H1 (cell line): ENCODE measurements around the gene PTPRT. TPM values are rescaled to one million over a fixed set of nuclear protein-coding genes. Genes with fewer than 3 reads are reported as not detected.

ENCODE experiments used
- CTCF ChIA-PET: fragments of 300-600 bp; sonication (Branson Sonifier 250); formaldehyde crosslinking; loops from one replicate; lab custom pipeline; 2021; ENCODE audit not compliant: partially characterized antibody; lab: Charles Lee
- POLR2A ChIA-PET: fragments of 300-600 bp; sonication (Branson Sonifier 250); formaldehyde crosslinking; loops from one replicate; lab custom pipeline; 2021; ENCODE audit warnings: inconsistent platforms; ENCODE audit not compliant: partially characterized antibody; lab: Charles Lee
- DNase-seq, 2 experiments: peaks; one replicate each; pipeline versions ENCODE4 v3.0.0 to v3.0.0-alpha.2; 2010 to 2022; ENCODE audit warnings: low spot score in 2 of 2, low read depth in 1 of 2, mixed read lengths in 1 of 2
- FAIRE-seq: peaks from 2 replicates; lab custom pipeline; 2011; peaks lifted over from hg19 to GRCh38; lab: Jason Lieb, UNC
- H2AFZ ChIP-seq: 2 replicates; pipeline ENCODE4 v1.8.1; 2012; ENCODE audit warnings: low read length, inconsistent platforms
- H2AK5ac ChIP-seq: 2 replicates; pipeline ENCODE4 v1.6.1; 2013; ENCODE audit warnings: low read depth, low read length
- H2BK120ac ChIP-seq: replicated peaks from 2 replicates; pipeline ENCODE3; 2013; ENCODE audit warnings: low read depth, low read length, inconsistent platforms
- H2BK12ac ChIP-seq: 2 replicates; pipeline ENCODE4 v1.6.1; 2013; ENCODE audit warnings: low read depth, low read length
- H2BK15ac ChIP-seq: 2 replicates; pipeline ENCODE4 v1.6.1; 2013; ENCODE audit warnings: low read length
- H2BK20ac ChIP-seq: 2 replicates; pipeline ENCODE4 v1.6.1; 2013; ENCODE audit warnings: low read length
- H2BK5ac ChIP-seq: 2 replicates; pipeline ENCODE4 v1.6.1; 2013; ENCODE audit warnings: low read depth, low read length
- H3K14ac ChIP-seq: 2 replicates; pipeline ENCODE4 v1.6.1; 2013; ENCODE audit warnings: inconsistent platforms; ENCODE audit not compliant: insufficient read length
- H3K18ac ChIP-seq: 2 replicates; pipeline ENCODE4 v1.6.1; 2013; ENCODE audit warnings: low read length; ENCODE audit errors: extremely low read depth
- H3K23ac ChIP-seq: 2 replicates; pipeline ENCODE4 v1.6.1; 2013; ENCODE audit warnings: inconsistent platforms; ENCODE audit not compliant: insufficient read length
- H3K23me2 ChIP-seq: 2 replicates; pipeline ENCODE4 v1.6.1; 2013; ENCODE audit warnings: low read depth, low read length
- H3K27ac ChIP-seq: 2 replicates; pipeline ENCODE4 v1.6.1; 2011; ENCODE audit warnings: low read depth, low read length, inconsistent platforms
- H3K27me3 ChIP-seq, 4 experiments: replicated peaks in 1 of 4; 1 replicate in 1 of 4; 2 replicates in 3 of 4; pipeline versions ENCODE4 v1.6.1 to v1.8.1; 2011 to 2013; ENCODE audit warnings: low read length in 3 of 4, mild to moderate bottlenecking in 3 of 4, inconsistent platforms in 2 of 4, mixed read lengths in 2 of 4, moderate library complexity in 1 of 4; ENCODE audit not compliant: control insufficient read depth in 3 of 4, insufficient read depth in 3 of 4; ENCODE audit errors: extremely low read depth in 1 of 4
- H3K36me3 ChIP-seq, 4 experiments: 2 replicates each; pipeline versions ENCODE4 v1.6.1 to v1.8.1; 2011 to 2013; ENCODE audit warnings: mild to moderate bottlenecking in 4 of 4, low read length in 3 of 4, moderate library complexity in 2 of 4, control low read depth in 1 of 4, inconsistent platforms in 1 of 4; ENCODE audit not compliant: insufficient read depth in 4 of 4, control insufficient read depth in 2 of 4
- H3K4ac ChIP-seq: replicated peaks from 2 replicates; pipeline ENCODE3; 2013; ENCODE audit warnings: low read length, low read depth, mixed read lengths, inconsistent platforms; ENCODE audit not compliant: insufficient read length
- H3K4me1 ChIP-seq, 4 experiments: replicated peaks in 1 of 4; 1 replicate in 1 of 4; 2 replicates in 3 of 4; pipeline versions ENCODE4 v1.6.1 to v1.8.1; 2011 to 2013; ENCODE audit warnings: low read length in 3 of 4, inconsistent platforms in 2 of 4, mixed read lengths in 1 of 4; ENCODE audit not compliant: insufficient read depth in 4 of 4, control insufficient read depth in 3 of 4
- H3K4me2 ChIP-seq, 2 experiments: 2 replicates each; pipeline versions ENCODE4 v1.6.1 to v1.8.1; 2011 to 2013; ENCODE audit warnings: low read depth in 2 of 2, low read length in 2 of 2, control low read depth in 1 of 2, inconsistent platforms in 1 of 2, mild to moderate bottlenecking in 1 of 2; ENCODE audit not compliant: insufficient read depth in 1 of 2
- H3K4me3 ChIP-seq, 4 experiments: fragments of 200-600, 300-600 bp in 1 of 4; sonication (generic), shearing (Covaris generic), sonication (Bioruptor Twin) in 1 of 4; 2 replicates each; pipeline versions ENCODE4 v1.5.1 to v1.8.1; 2011 to 2016; ENCODE audit warnings: low read length in 4 of 4, low read depth in 3 of 4, control low read depth in 2 of 4, inconsistent platforms in 2 of 4, mild to moderate bottlenecking in 2 of 4, mixed read lengths in 1 of 4, moderate library complexity in 1 of 4; ENCODE audit not compliant: insufficient read depth in 2 of 4; ENCODE audit errors: extremely low read depth in 1 of 4
- H3K56ac ChIP-seq: replicated peaks from 2 replicates; pipeline ENCODE3; 2013; ENCODE audit warnings: low read depth, mild to moderate bottlenecking, mixed read lengths, low read length, inconsistent platforms; ENCODE audit not compliant: insufficient read length
- H3K79me1 ChIP-seq: 2 replicates; pipeline ENCODE4 v1.6.1; 2013; ENCODE audit warnings: low read depth, low read length, control low read depth
- H3K79me2 ChIP-seq, 2 experiments: 2 replicates each; pipeline versions ENCODE4 v1.6.1 to v1.8.1; 2012 to 2013; ENCODE audit warnings: low read length in 2 of 2, mild to moderate bottlenecking in 2 of 2, inconsistent platforms in 1 of 2; ENCODE audit not compliant: insufficient read depth in 2 of 2, control insufficient read depth in 1 of 2
- H3K9ac ChIP-seq, 4 experiments: replicated peaks in 1 of 4; 1 replicate in 1 of 4; 2 replicates in 3 of 4; pipeline versions ENCODE4 v1.6.1 to v1.8.1; 2011 to 2013; ENCODE audit warnings: low read depth in 3 of 4, low read length in 3 of 4, control low read depth in 2 of 4, mild to moderate bottlenecking in 2 of 4, moderate library complexity in 2 of 4, inconsistent platforms in 1 of 4; ENCODE audit errors: extremely low read depth in 1 of 4
- H3K9me3 ChIP-seq, 2 experiments: 2 replicates each; pipeline versions ENCODE4 v1.6.1 to v1.8.1; 2012 to 2013; ENCODE audit warnings: mild to moderate bottlenecking in 2 of 2, moderate library complexity in 2 of 2, control low read depth in 1 of 2, inconsistent platforms in 1 of 2, low read depth in 1 of 2, low read length in 1 of 2, mixed read lengths in 1 of 2; ENCODE audit not compliant: insufficient read depth in 2 of 2
- H4K20me1 ChIP-seq, 2 experiments: replicated peaks in 1 of 2; 2 replicates each; pipeline versions ENCODE3 to v1.8.1; 2011 to 2013; ENCODE audit warnings: inconsistent platforms in 2 of 2, low read length in 2 of 2, mild to moderate bottlenecking in 1 of 2; ENCODE audit not compliant: insufficient read depth in 2 of 2, control insufficient read depth in 1 of 2
- H4K5ac ChIP-seq: 2 replicates; pipeline ENCODE4 v1.6.1; 2013; ENCODE audit warnings: low read length, low read depth, mixed read lengths, inconsistent platforms; ENCODE audit not compliant: insufficient read length
- H4K8ac ChIP-seq: 2 replicates; pipeline ENCODE4 v1.8.0; 2013; ENCODE audit warnings: mild to moderate bottlenecking, moderate library complexity, low read length, inconsistent platforms; ENCODE audit not compliant: insufficient read depth; ENCODE audit errors: extremely low read depth
- H4K91ac ChIP-seq: replicated peaks from 2 replicates; pipeline ENCODE3; 2013; ENCODE audit warnings: low read length, mixed read lengths, inconsistent platforms; ENCODE audit not compliant: insufficient read length
- BACH1 ChIP-seq: IDR thresholded peaks from 2 replicates; pipeline ENCODE4 v1.6.1; 2012; ENCODE audit warnings: low read length, improper control_type of control experiment
- KDM4A ChIP-seq: IDR thresholded peaks from one replicate; pipeline ENCODE4 v1.7.1; 2012; ENCODE audit warnings: low read depth, mild to moderate bottlenecking, moderate library complexity, low read length, inconsistent platforms; ENCODE audit not compliant: severe bottlenecking
- SUZ12 ChIP-seq: fragments of 200-600 bp; sonication (generic); IDR thresholded peaks from 2 replicates; pipeline ENCODE4 v1.6.1; 2012; ENCODE audit warnings: mild to moderate bottlenecking, inconsistent platforms, low read length, moderate library complexity, mixed read lengths
- TBP ChIP-seq: IDR thresholded peaks from 2 replicates; pipeline ENCODE4 v1.6.1; 2011; ENCODE audit warnings: low read depth, low read length, improper control_type of control experiment
- WGBS, 2 experiments: shearing (Covaris generic) in 1 of 2; methylation state at CpG; one replicate each; pipeline versions ENCODE4 v1.1.6 to v1.1.7; 2013 to 2015; ENCODE audit warnings: low lambda C conversion rate in 2 of 2, mixed read lengths in 2 of 2, inconsistent platforms in 1 of 2, low coverage in 1 of 2, missing lambda C conversion rate in 1 of 2; ENCODE audit not compliant: insufficient replicate concordance in 2 of 2, insufficient coverage in 1 of 2, insufficient read length in 1 of 2; ENCODE audit errors: extremely low coverage in 1 of 2, missing lambda C conversion rate in 1 of 2; 5-methylcytosine and 5-hydroxymethylcytosine counted together
- polyA plus RNA-seq, 7 experiments: library from polyadenylated mRNA; depleted of rRNA in 3 of 7; stranded (reverse) in 5 of 7; unstranded in 2 of 7; fragments of >200 nt in 5 of 7; fragments of 200-250 nt in 2 of 7; gene quantifications; 1 replicate in 5 of 7; 2 replicates in 1 of 7; 4 replicates in 1 of 7; pipeline versions ENCODE4 v1.2.1 to v1.2.3, GENCODE V29; 2011 to 2013; ENCODE audit warnings: missing spikeins in 2 of 7, mixed read lengths in 2 of 7
- total RNA-seq: library from RNA; stranded (reverse); fragmentation: NEBNext Ultra II Directional; extraction: Animal tissue kit (Norgen Biotek cat#: 25700); gene quantifications from 2 replicates; pipeline ENCODE4 v1.2.1, GENCODE V29; 2021
- TF ChIP-seq, protein P1 (sequence below), 3 experiments: IDR thresholded peaks; 1 replicate in 2 of 3; 2 replicates in 1 of 3; pipeline versions ENCODE4 v1.5.1 to v1.6.1; 2011; ENCODE audit warnings: low read length in 3 of 3, mild to moderate bottlenecking in 3 of 3, inconsistent platforms in 2 of 3, low read depth in 1 of 3, moderate library complexity in 1 of 3; ENCODE audit not compliant: insufficient read depth in 1 of 3; ENCODE audit errors: control extremely low read depth in 1 of 3

The PTPRT gene
- total and polyA plus RNA-seq, 2 of the 8 experiments (the other 6 are each of a cell fraction or from before 2014, with no cell fraction given): 0.33 to 1.8 TPM

DNA sequence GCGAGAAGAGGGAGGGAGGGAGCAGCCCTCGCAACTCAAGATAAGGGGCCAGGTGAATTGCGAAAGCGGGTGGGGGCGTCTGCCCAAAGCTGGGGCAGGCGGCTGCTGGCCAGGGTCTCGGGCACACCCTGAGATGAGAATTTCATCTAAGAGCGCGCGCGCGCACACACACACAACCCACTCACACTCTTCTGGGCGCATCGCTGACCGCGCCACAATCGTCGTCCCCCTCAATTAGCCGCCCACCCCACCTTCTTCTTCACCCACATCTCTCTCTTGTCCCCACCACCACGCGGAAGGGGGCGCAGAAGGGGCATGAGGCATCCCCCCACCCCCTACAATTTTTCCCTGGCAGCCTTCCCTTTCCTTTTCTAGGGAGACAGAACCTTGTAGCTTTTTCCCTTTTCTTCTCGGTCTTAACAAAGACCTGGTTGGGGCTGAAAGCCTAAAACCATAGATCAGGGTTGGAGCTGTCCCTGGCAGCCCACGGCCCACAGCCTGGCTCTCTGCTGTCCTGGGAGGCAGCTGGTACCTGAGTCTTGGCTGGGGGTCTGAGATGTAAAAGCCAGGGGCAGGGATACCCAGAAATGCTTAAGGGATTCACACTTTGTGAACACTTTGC, 737 bp upstream of the PTPRT start:
- H2BK15ac ChIP-seq: no peak overlapping the region
- no peaks in the 10 kb centered on the region for H3K79me1 ChIP-seq
- no peak overlapping the region for H4K91ac ChIP-seq
- H3K56ac ChIP-seq: no peak overlapping the region
- ChIA-PET CTCF (interaction anchor here (0.8 to 3.0 kb wide), 14 partner anchors 9 to 811 kb away, joined by 3 to 18 read pairs (median 3); no protein-coding TSS in a partner anchor), POLR2A (interaction anchor here (1.0 kb wide), 1 partner anchor 200 kb away, joined by 3 read pairs; no protein-coding TSS in a partner anchor)
- TF ChIP-seq BACH1: no peak
- peak; percentile 6 for TF ChIP-seq SUZ12
- TF ChIP-seq TBP: no peak
- TF ChIP-seq, protein P1, sequence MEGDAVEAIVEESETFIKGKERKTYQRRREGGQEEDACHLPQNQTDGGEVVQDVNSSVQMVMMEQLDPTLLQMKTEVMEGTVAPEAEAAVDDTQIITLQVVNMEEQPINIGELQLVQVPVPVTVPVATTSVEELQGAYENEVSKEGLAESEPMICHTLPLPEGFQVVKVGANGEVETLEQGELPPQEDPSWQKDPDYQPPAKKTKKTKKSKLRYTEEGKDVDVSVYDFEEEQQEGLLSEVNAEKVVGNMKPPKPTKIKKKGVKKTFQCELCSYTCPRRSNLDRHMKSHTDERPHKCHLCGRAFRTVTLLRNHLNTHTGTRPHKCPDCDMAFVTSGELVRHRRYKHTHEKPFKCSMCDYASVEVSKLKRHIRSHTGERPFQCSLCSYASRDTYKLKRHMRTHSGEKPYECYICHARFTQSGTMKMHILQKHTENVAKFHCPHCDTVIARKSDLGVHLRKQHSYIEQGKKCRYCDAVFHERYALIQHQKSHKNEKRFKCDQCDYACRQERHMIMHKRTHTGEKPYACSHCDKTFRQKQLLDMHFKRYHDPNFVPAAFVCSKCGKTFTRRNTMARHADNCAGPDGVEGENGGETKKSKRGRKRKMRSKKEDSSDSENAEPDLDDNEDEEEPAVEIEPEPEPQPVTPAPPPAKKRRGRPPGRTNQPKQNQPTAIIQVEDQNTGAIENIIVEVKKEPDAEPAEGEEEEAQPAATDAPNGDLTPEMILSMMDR (IDR thresholded peaks at IDR 0.05; ENCODE audit: control extremely low read depth in 1 of 3, insufficient read depth in 1 of 3, low read depth in 1 of 3, low read length in 3 of 3): no peak
- TF ChIP-seq KDM4A: peak; percentile 11
- no peak overlapping the region for H2BK12ac ChIP-seq
- H3K23me2 ChIP-seq: peaks cover 13% of the 10 kb centered on the region; the same call in 1 of the 2 replicates
- peaks cover 25 to 39% (median 35%) of the 10 kb centered on the region in 4 experiments for H3K27me3 ChIP-seq
- H2AFZ ChIP-seq: 0 out of 2 replicates have a peak overlapping the region, but pooled peaks have one; percentile 42
- no peak overlapping the region for H3K23ac ChIP-seq
- H3K18ac ChIP-seq: no peak overlapping the region
- no peak overlapping the region for H2BK120ac ChIP-seq
- peak in 1 of 2 experiments; percentile 54 for DNase-seq
- no peak overlapping the region; the same call in 1 of the 2 replicates for H4K8ac ChIP-seq
- no peaks in the 10 kb centered on the region for H3K9me3 ChIP-seq
- peak overlapping the region in 1 of 4 experiments; percentile 8; a peak in 1 of 7 replicates for H3K9ac ChIP-seq
- WGBS, 2 experiments: 25% methylated on average over 3 of the region's 24 CpGs; no CpG with 5 or more reads in 1 of the 2 experiments
- H3K14ac ChIP-seq: no peak overlapping the region
- no peak overlapping the region for H3K4ac ChIP-seq
- no peaks in the 10 kb centered on the region for H3K36me3 ChIP-seq
- H2AK5ac ChIP-seq: no peak overlapping the region
- peak overlapping the region; percentile 49 to 88 (median 50) for H3K4me3 ChIP-seq
- peak overlapping the region; percentile 63 to 95 for H3K4me2 ChIP-seq
- peaks cover 2 to 6% (median 4%) of the 10 kb centered on the region in 4 experiments; a peak in 5 of 7 replicates for H3K4me1 ChIP-seq
- H3K79me2 ChIP-seq: no peaks in the 10 kb centered on the region
- H3K27ac ChIP-seq: no peak overlapping the region
- H4K20me1 ChIP-seq: peaks cover 0 to 3% of the 10 kb centered on the region in 2 experiments
- H2BK5ac ChIP-seq: no peak overlapping the region
- H2BK20ac ChIP-seq: no peak overlapping the region
- no peak overlapping the region for H4K5ac ChIP-seq
- FAIRE-seq: no peak
